Endothelial cell of umbilical vein (primary cell): ENCODE results near the gene KRTAP12-3. TPM values are rescaled to one million over a fixed set of nuclear protein-coding genes. Genes with fewer than 3 reads are reported as not detected.

Source experiments
- BruUV-seq: library from RNA; stranded (reverse); fragments of 400-500 nt; replicated peaks from 2 replicates; lab custom pipeline; 2021; lab: Mats Ljungman, UMichigan
- CTCF ChIA-PET: fragments of 300-600, 350-600 bp; sonication (Branson Sonifier 250); formaldehyde crosslinking; loops from one replicate; lab custom pipeline; 2021; ENCODE audit warnings: antibody characterized with exemption, inconsistent platforms; lab: Charles Lee
- POLR2A ChIA-PET: fragments of 300-600, 350-600 bp; sonication (Branson Sonifier 250); formaldehyde crosslinking; loops from one replicate; lab custom pipeline; 2021; ENCODE audit warnings: antibody characterized with exemption, inconsistent platforms; lab: Charles Lee
- DNase-seq: peaks from one replicate; pipeline ENCODE4 v3.0.0-alpha.2; 2011; ENCODE audit warnings: low read depth, low spot score
- FAIRE-seq: peaks from 2 replicates; lab custom pipeline; 2011; peaks lifted over from hg19 to GRCh38; lab: Jason Lieb, UNC
- H2AFZ ChIP-seq: 2 replicates; pipeline ENCODE4 v1.6.0; 2012; ENCODE audit warnings: low read depth, low read length, control low read depth, inconsistent platforms
- H3K27ac ChIP-seq: 2 replicates; pipeline ENCODE4 v1.5.1; 2011; ENCODE audit warnings: low read depth, mild to moderate bottlenecking, control low read depth, low read length, moderate library complexity; ENCODE audit not compliant: insufficient read depth
- H3K27me3 ChIP-seq, 2 experiments: 2 replicates each; pipeline versions ENCODE4 v1.6.0 to v1.6.1; 2011; ENCODE audit warnings: low read length in 2 of 2, mixed read lengths in 1 of 2; ENCODE audit not compliant: control insufficient read depth in 2 of 2, insufficient read depth in 2 of 2
- H3K36me3 ChIP-seq, 2 experiments: 2 replicates in 1 of 2; 3 replicates in 1 of 2; pipeline ENCODE4 v1.5.1; 2011; ENCODE audit warnings: low read length in 2 of 2, mild to moderate bottlenecking in 1 of 2, moderate library complexity in 1 of 2; ENCODE audit not compliant: control insufficient read depth in 2 of 2, insufficient read depth in 2 of 2; ENCODE audit errors: extremely low read depth in 1 of 2
- H3K4me1 ChIP-seq: 3 replicates; pipeline ENCODE4 v1.5.1; 2011; ENCODE audit warnings: mild to moderate bottlenecking, low read length; ENCODE audit not compliant: control insufficient read depth, insufficient read depth; ENCODE audit errors: extremely low read depth
- H3K4me2 ChIP-seq: 2 replicates; pipeline ENCODE4 v1.6.1; 2011; ENCODE audit warnings: low read length, control low read depth, mixed read lengths; ENCODE audit not compliant: insufficient read depth
- H3K4me3 ChIP-seq, 3 experiments: fragments of 200-600 bp in 1 of 3; sonication (generic), shearing (Covaris generic) in 1 of 3; replicated peaks in 1 of 3; 2 replicates each; pipeline ENCODE4 v1.5.1; 2011 to 2016; ENCODE audit warnings: control low read depth in 3 of 3, low read length in 3 of 3, mild to moderate bottlenecking in 2 of 3, inconsistent platforms in 1 of 3, low read depth in 1 of 3, moderate library complexity in 1 of 3; ENCODE audit not compliant: insufficient read depth in 1 of 3
- H3K79me2 ChIP-seq: 2 replicates; pipeline ENCODE4 v1.6.0; 2012; ENCODE audit warnings: low read length, inconsistent platforms; ENCODE audit not compliant: control insufficient read depth, insufficient read depth
- H3K9ac ChIP-seq: replicated peaks from 2 replicates; pipeline ENCODE3; 2011; ENCODE audit warnings: low read length, control low read depth; ENCODE audit not compliant: insufficient read depth; ENCODE audit errors: extremely low read depth
- H3K9me1 ChIP-seq: replicated peaks from 3 replicates; pipeline ENCODE4 v1.6.0; 2011; ENCODE audit warnings: mild to moderate bottlenecking, low read length; ENCODE audit not compliant: control insufficient read depth, insufficient read depth; ENCODE audit errors: extremely low read depth
- H3K9me3 ChIP-seq: replicated peaks from 2 replicates; pipeline ENCODE4 v1.5.1; 2012; ENCODE audit warnings: low read length, inconsistent platforms; ENCODE audit not compliant: control insufficient read depth, insufficient read depth
- H4K20me1 ChIP-seq: replicated peaks from 2 replicates; pipeline ENCODE3; 2011; ENCODE audit warnings: mild to moderate bottlenecking, low read length; ENCODE audit not compliant: control insufficient read depth, insufficient read depth; ENCODE audit errors: extremely low read depth
- EZH2 ChIP-seq: IDR thresholded peaks from 2 replicates; pipeline ENCODE4 v1.6.1; 2012; ENCODE audit warnings: borderline replicate concordance, low read depth, mild to moderate bottlenecking, moderate library complexity, low read length, inconsistent platforms; ENCODE audit not compliant: severe bottlenecking
- FOS ChIP-seq: IDR thresholded peaks from 2 replicates; pipeline ENCODE4 v1.6.1; 2011; ENCODE audit warnings: mild to moderate bottlenecking, low read length, moderate library complexity, borderline replicate concordance; ENCODE audit not compliant: insufficient read depth
- GATA2 ChIP-seq: IDR thresholded peaks from 2 replicates; pipeline ENCODE4 v1.7.0; 2011; ENCODE audit warnings: low read depth, mild to moderate bottlenecking, moderate library complexity, mixed read lengths, low read length; ENCODE audit not compliant: insufficient read length, insufficient read depth
- JUN ChIP-seq: IDR thresholded peaks from 2 replicates; pipeline ENCODE4 v1.6.1; 2011; ENCODE audit warnings: borderline replicate concordance, low read depth; ENCODE audit not compliant: insufficient read length, insufficient read depth
- MYC ChIP-seq: IDR thresholded peaks from one replicate; pipeline ENCODE4 v1.6.1; 2011; ENCODE audit warnings: mild to moderate bottlenecking, low read depth, low read length
- POLR2A ChIP-seq: IDR thresholded peaks from 2 replicates; pipeline ENCODE4 v1.6.1; 2012; ENCODE audit warnings: low read depth, mild to moderate bottlenecking, control low read depth, low read length
- POLR2AphosphoS5 ChIP-seq: IDR thresholded peaks from 2 replicates; pipeline ENCODE4 v1.6.1; 2012; ENCODE audit warnings: low read depth, mild to moderate bottlenecking, control low read depth, low read length, moderate library complexity; ENCODE audit not compliant: insufficient read depth
- dilution Hi-C: fragments of 300-500 bp; cut with MboI; formaldehyde crosslinking; loops from one replicate; pipeline ENCODE4 v1.15.0; 2019; ENCODE audit warnings: low sequenced_read_pairs; ENCODE audit not compliant: extremely low pct_ligation_motif_present
- intact Hi-C: fragments of 100-400 bp; cut with micrococcal nuclease; formaldehyde crosslinking; loops from one replicate; pipeline ENCODE4 v1.10.0; 2022
- polyA plus RNA-seq, 4 experiments: library from polyadenylated mRNA; depleted of rRNA in 3 of 4; stranded (reverse) in 3 of 4; unstranded in 1 of 4; fragments of >200 nt; gene quantifications; 2 replicates each; pipeline versions ENCODE4 v1.2.1 to v1.2.3, GENCODE V29; 2011 to 2012; ENCODE audit warnings: missing spikeins in 1 of 4
- total RNA-seq: library from RNA; stranded (reverse); gene quantifications from 2 replicates; pipeline ENCODE4 v1.2.3, GENCODE V29; 2021
- TF ChIP-seq, protein P1 (sequence below), 2 donors: IDR thresholded peaks; 1 replicate in 1 of 2; 2 replicates in 1 of 2; pipeline ENCODE4 v1.5.1; 2011; ENCODE audit warnings: low read length in 2 of 2, mild to moderate bottlenecking in 2 of 2, moderate library complexity in 2 of 2, control low read depth in 1 of 2, inconsistent platforms in 1 of 2, low read depth in 1 of 2; ENCODE audit not compliant: insufficient read depth in 1 of 2; ENCODE audit errors: extremely low read depth in 1 of 2
- TF ChIP-seq, protein P2 (sequence below): IDR thresholded peaks from 2 replicates; pipeline ENCODE4 v1.6.1; 2011; ENCODE audit not compliant: insufficient read depth, insufficient read length

Gene KRTAP12-3
- total and polyA plus RNA-seq, 2 donors (not counting 3 experiments of a cell fraction or from before 2014, with no cell fraction given): not detected

DNA sequence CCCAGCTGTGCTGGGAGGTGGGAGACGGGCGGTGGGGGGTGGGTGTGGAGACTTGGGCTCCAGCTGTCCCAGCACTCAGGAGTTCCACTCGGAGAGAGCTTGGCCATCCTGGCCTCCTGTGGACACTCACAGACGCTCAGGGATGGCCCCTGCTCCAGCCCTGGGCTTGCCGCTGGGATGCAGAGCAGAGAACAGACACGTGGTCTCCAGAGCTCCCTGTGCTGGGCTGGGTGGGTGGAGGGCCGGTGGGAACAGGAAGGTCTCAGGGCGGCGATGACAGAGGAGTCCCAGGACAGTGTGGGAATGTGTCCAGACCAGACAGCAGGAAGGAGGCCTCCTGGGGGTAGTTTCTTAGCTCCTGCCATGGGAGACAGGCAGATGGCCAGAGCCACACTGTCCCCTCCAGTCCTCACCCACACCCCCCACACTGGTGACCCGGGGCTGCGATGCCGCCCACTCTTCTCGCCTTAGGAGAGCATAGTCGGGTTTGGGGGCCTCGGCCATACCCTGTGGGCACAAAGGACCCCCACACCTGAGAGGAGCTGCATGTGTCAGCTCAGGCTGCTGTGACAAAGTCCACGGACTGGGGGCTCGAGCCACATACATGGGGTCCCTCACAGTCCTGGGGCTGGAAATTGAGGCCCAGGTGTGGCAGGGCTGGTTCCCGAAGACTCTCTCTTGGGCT lies 28.9 kb upstream of the KRTAP12-3 start:
- no peaks in the 10 kb centered on the region for H3K4me1 ChIP-seq
- BruUV-seq: no TSS peak
- dilution Hi-C loops (no loop called here), intact Hi-C loops (no loop called here)
- H3K79me2 ChIP-seq: no peaks in the 10 kb centered on the region
- POLR2A ChIA-PET: no interaction called here
- no peak overlapping the region for H3K27ac ChIP-seq
- H3K4me3 ChIP-seq: no peak overlapping the region
- DNase-seq: no peak
- H3K9me1 ChIP-seq: no peaks in the 10 kb centered on the region
- H3K27me3 ChIP-seq: no peaks in the 10 kb centered on the region
- TF ChIP-seq MYC (no peak), POLR2A (no peak), POLR2AphosphoS5 (no peak)
- TF ChIP-seq, protein P1, sequence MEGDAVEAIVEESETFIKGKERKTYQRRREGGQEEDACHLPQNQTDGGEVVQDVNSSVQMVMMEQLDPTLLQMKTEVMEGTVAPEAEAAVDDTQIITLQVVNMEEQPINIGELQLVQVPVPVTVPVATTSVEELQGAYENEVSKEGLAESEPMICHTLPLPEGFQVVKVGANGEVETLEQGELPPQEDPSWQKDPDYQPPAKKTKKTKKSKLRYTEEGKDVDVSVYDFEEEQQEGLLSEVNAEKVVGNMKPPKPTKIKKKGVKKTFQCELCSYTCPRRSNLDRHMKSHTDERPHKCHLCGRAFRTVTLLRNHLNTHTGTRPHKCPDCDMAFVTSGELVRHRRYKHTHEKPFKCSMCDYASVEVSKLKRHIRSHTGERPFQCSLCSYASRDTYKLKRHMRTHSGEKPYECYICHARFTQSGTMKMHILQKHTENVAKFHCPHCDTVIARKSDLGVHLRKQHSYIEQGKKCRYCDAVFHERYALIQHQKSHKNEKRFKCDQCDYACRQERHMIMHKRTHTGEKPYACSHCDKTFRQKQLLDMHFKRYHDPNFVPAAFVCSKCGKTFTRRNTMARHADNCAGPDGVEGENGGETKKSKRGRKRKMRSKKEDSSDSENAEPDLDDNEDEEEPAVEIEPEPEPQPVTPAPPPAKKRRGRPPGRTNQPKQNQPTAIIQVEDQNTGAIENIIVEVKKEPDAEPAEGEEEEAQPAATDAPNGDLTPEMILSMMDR (IDR thresholded peaks at IDR 0.05; ENCODE audit: extremely low read depth in 1 of 2, insufficient read depth in 1 of 2, low read depth in 1 of 2, low read length in 2 of 2): no peak
- no peak overlapping the region for H2AFZ ChIP-seq
- FAIRE-seq: no peak
- no peak overlapping the region for H3K4me2 ChIP-seq
- H3K9ac ChIP-seq: no peak overlapping the region
- H3K36me3 ChIP-seq: no peaks in the 10 kb centered on the region
- H3K9me3 ChIP-seq: no peaks in the 10 kb centered on the region
- CTCF ChIA-PET: no interaction called here
- H4K20me1 ChIP-seq: no peaks in the 10 kb centered on the region

DNA sequence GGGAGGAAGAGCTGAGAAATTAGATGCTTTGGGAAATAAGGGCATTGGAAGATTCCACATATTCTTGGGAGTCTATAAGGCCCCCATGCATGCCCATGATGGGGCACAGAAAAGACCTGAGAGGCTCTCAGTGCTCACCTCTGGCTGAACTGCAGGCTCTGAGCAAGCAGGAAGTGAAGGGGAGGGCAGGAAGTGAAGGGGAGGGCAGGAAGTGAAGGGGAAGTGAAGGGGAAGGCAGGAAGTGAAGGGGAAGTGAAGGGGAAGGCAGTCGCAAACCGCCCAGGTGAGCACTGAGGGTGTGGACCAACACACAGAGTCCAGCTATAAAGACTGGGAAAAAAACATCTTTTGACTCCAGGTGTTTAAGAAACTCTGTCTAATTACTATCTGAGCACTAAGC lies 27.3 kb upstream of the KRTAP12-3 start:
- H3K36me3 ChIP-seq: no peaks in the 10 kb centered on the region
- no peaks in the 10 kb centered on the region for H4K20me1 ChIP-seq
- no peak overlapping the region for H2AFZ ChIP-seq
- no peak for DNase-seq
- dilution Hi-C loops: no loop called here
- TF ChIP-seq POLR2A (no peak), POLR2AphosphoS5 (no peak), MYC (no peak), FOS (no peak), EZH2 (no peak), JUN (no peak), GATA2 (no peak)
- TF ChIP-seq, protein P2, sequence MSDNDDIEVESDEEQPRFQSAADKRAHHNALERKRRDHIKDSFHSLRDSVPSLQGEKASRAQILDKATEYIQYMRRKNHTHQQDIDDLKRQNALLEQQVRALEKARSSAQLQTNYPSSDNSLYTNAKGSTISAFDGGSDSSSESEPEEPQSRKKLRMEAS: no peak
- TF ChIP-seq, protein P1 (IDR thresholded peaks at IDR 0.05; ENCODE audit: extremely low read depth in 1 of 2, insufficient read depth in 1 of 2, low read depth in 1 of 2, low read length in 2 of 2): no peak
- CTCF ChIA-PET: no interaction called here
- FAIRE-seq: no peak
- H3K9ac ChIP-seq: no peak overlapping the region
- no TSS peak for BruUV-seq
- no peak overlapping the region for H3K27ac ChIP-seq
- H3K9me3 ChIP-seq: no peaks in the 10 kb centered on the region
- no peaks in the 10 kb centered on the region for H3K79me2 ChIP-seq
- no peaks in the 10 kb centered on the region for H3K9me1 ChIP-seq
- H3K27me3 ChIP-seq: no peaks in the 10 kb centered on the region
- H3K4me3 ChIP-seq: no peak overlapping the region
- intact Hi-C loops: no loop called here
- no peak overlapping the region for H3K4me2 ChIP-seq
- H3K4me1 ChIP-seq: no peaks in the 10 kb centered on the region
- POLR2A ChIA-PET: no interaction called here
